Measurements from ENCODE around the gene MTMR10.
A peak's percentile ranks its signal among the peaks of the same experiment; 100 is the strongest.

The MTMR10 gene

GRCh38 chr15:30927148-30927761 lies 64.2 kb downstream of the MTMR10 start:
- Histone ChIP-seq H2AFZ (ENCODE audit: low read depth, low read length) (no peak overlapping the region), H3K18ac (ENCODE audit: low read depth in 1 of 2, low read length in 2 of 2) (no peak overlapping the region), H3K14ac (ENCODE audit: low read length in 2 of 2) (peak overlapping the region in 1 of 2 experiments; percentile 2), H3K4ac (ENCODE audit: low read depth in 1 of 2, low read length in 2 of 2) (no peak overlapping the region), H3K23ac (ENCODE audit: low read length in 2 of 2) (no peak overlapping the region), H3K4me2 (ENCODE audit: low read length, poor library complexity, severe bottlenecking) (no peak overlapping the region), H3K27ac (ENCODE audit: low read length, poor library complexity, severe bottlenecking) (no peak overlapping the region), H2BK120ac (ENCODE audit: low read depth, low read length) (no peak overlapping the region), H2AK5ac (ENCODE audit: low read length, severe bottlenecking) (no peak overlapping the region), H3K79me1 (replicated peaks; ENCODE audit: low read length, poor library complexity, severe bottlenecking) (peaks cover 5% of the 10 kb centered on the region), H3K4me1 (ENCODE audit: control insufficient read depth, insufficient read depth, low read depth, low read length) (peaks cover 35% of the 10 kb centered on the region), H2BK5ac (ENCODE audit: low read depth, low read length, poor library complexity, severe bottlenecking) (no peak overlapping the region), H3K36me3 (ENCODE audit: control insufficient read depth in 1 of 2, insufficient read depth in 2 of 2, low read depth in 1 of 2, low read length in 2 of 2) (peaks cover 51 to 85% of the 10 kb centered on the region in 2 experiments), H4K91ac (ENCODE audit: low read length) (no peak overlapping the region), H3K9ac (ENCODE audit: low read length) (no peak overlapping the region), H4K8ac (ENCODE audit: low read length) (no peak overlapping the region), H3K27me3 (ENCODE audit: control insufficient read depth in 1 of 2, insufficient read depth in 1 of 2, low read length in 2 of 2) (no peaks in the 10 kb centered on the region), H2BK12ac (ENCODE audit: low read length in 2 of 2) (no peak overlapping the region), H3K9me3 (ENCODE audit: control insufficient read depth, low read length) (no peaks in the 10 kb centered on the region), H2BK15ac (ENCODE audit: low read depth, poor library complexity, severe bottlenecking) (no peak overlapping the region), H3K4me3 (ENCODE audit: insufficient read depth in 1 of 2, low read depth in 1 of 2, low read length in 2 of 2) (no peak overlapping the region)
- WGBS: 96% methylated on average over 7 of the region's 7 CpGs
- no peak for DNase-seq

- 99% methylated on average over 6 of the region's 8 CpGs for WGBS
- Histone ChIP-seq H3K9ac (ENCODE audit: low read length) (no peak overlapping the region), H3K18ac (ENCODE audit: low read depth in 1 of 2, low read length in 2 of 2) (no peak overlapping the region), H3K14ac (ENCODE audit: low read length in 2 of 2) (no peak overlapping the region), H4K8ac (ENCODE audit: low read length) (no peak overlapping the region), H2BK120ac (ENCODE audit: low read depth, low read length) (no peak overlapping the region), H2AFZ (ENCODE audit: low read depth, low read length) (no peak overlapping the region), H2BK5ac (ENCODE audit: low read depth, low read length, poor library complexity, severe bottlenecking) (no peak overlapping the region), H3K9me3 (ENCODE audit: control insufficient read depth, low read length) (no peaks in the 10 kb centered on the region), H3K4me3 (ENCODE audit: insufficient read depth in 1 of 2, low read depth in 1 of 2, low read length in 2 of 2) (no peak overlapping the region), H3K4me2 (ENCODE audit: low read length, poor library complexity, severe bottlenecking) (no peak overlapping the region), H3K36me3 (ENCODE audit: control insufficient read depth in 1 of 2, insufficient read depth in 2 of 2, low read depth in 1 of 2, low read length in 2 of 2) (peaks cover 51 to 91% of the 10 kb centered on the region in 2 experiments), H2AK5ac (ENCODE audit: low read length, severe bottlenecking) (no peak overlapping the region), H3K23ac (ENCODE audit: low read length in 2 of 2) (no peak overlapping the region), H3K4me1 (ENCODE audit: control insufficient read depth, insufficient read depth, low read depth, low read length) (peaks cover 39% of the 10 kb centered on the region), H2BK15ac (ENCODE audit: low read depth, poor library complexity, severe bottlenecking) (no peak overlapping the region), H3K27ac (ENCODE audit: low read length, poor library complexity, severe bottlenecking) (no peak overlapping the region), H3K27me3 (ENCODE audit: control insufficient read depth in 1 of 2, insufficient read depth in 1 of 2, low read length in 2 of 2) (no peaks in the 10 kb centered on the region), H4K91ac (ENCODE audit: low read length) (no peak overlapping the region), H3K79me1 (replicated peaks; ENCODE audit: low read length, poor library complexity, severe bottlenecking) (peaks cover 5% of the 10 kb centered on the region), H2BK12ac (ENCODE audit: low read length in 2 of 2) (no peak overlapping the region), H3K4ac (ENCODE audit: low read depth in 1 of 2, low read length in 2 of 2) (no peak overlapping the region)
- DNase-seq: no peak
Observed at GRCh38 chr15:30926161-30926560, 65.3 kb downstream of the MTMR10 start.

GRCh38 chr15:30925686-30926085 lies 65.7 kb downstream of the MTMR10 start:
- no peak overlapping the region for H2BK120ac ChIP-seq (ENCODE audit: low read depth, low read length)
- H2AFZ ChIP-seq (ENCODE audit: low read depth, low read length): no peak overlapping the region
- no peak overlapping the region for H3K4ac ChIP-seq (ENCODE audit: low read depth in 1 of 2, low read length in 2 of 2)
- no peaks in the 10 kb centered on the region for H3K9me3 ChIP-seq (ENCODE audit: control insufficient read depth, low read length)
- no peak overlapping the region for H3K9ac ChIP-seq (ENCODE audit: low read length)
- H3K27me3 ChIP-seq (ENCODE audit: control insufficient read depth in 1 of 2, insufficient read depth in 1 of 2, low read length in 2 of 2): no peaks in the 10 kb centered on the region
- no peak overlapping the region for H3K23ac ChIP-seq (ENCODE audit: low read length in 2 of 2)
- H3K4me2 ChIP-seq (ENCODE audit: low read length, poor library complexity, severe bottlenecking): no peak overlapping the region
- no peak overlapping the region for H2BK15ac ChIP-seq (ENCODE audit: low read depth, poor library complexity, severe bottlenecking)
- peak overlapping the region; percentile 45 for H2AK5ac ChIP-seq (ENCODE audit: low read length, severe bottlenecking)
- H3K4me3 ChIP-seq (ENCODE audit: insufficient read depth in 1 of 2, low read depth in 1 of 2, low read length in 2 of 2): no peak overlapping the region
- peaks cover 54 to 91% of the 10 kb centered on the region in 2 experiments for H3K36me3 ChIP-seq (ENCODE audit: control insufficient read depth in 1 of 2, insufficient read depth in 2 of 2, low read depth in 1 of 2, low read length in 2 of 2)
- H3K79me1 ChIP-seq (replicated peaks; ENCODE audit: low read length, poor library complexity, severe bottlenecking): peaks cover 5% of the 10 kb centered on the region
- H3K4me1 ChIP-seq (ENCODE audit: control insufficient read depth, insufficient read depth, low read depth, low read length): peaks cover 43% of the 10 kb centered on the region
- H2BK5ac ChIP-seq (ENCODE audit: low read depth, low read length, poor library complexity, severe bottlenecking): no peak overlapping the region
- DNase-seq: no peak
- no peak overlapping the region for H3K18ac ChIP-seq (ENCODE audit: low read depth in 1 of 2, low read length in 2 of 2)
- no peak overlapping the region for H4K91ac ChIP-seq (ENCODE audit: low read length)
- H2BK12ac ChIP-seq (ENCODE audit: low read length in 2 of 2): no peak overlapping the region
- H3K14ac ChIP-seq (ENCODE audit: low read length in 2 of 2): no peak overlapping the region
- no peak overlapping the region for H3K27ac ChIP-seq (ENCODE audit: low read length, poor library complexity, severe bottlenecking)
- H4K8ac ChIP-seq (ENCODE audit: low read length): no peak overlapping the region
- WGBS: 98% methylated on average over 9 of the region's 9 CpGs

- DNase-seq: peak; percentile 61
Observed at GRCh38 chr15:30924353-30924752, 67.1 kb downstream of the MTMR10 start.

More at GRCh38 chr15:30924353-30924752, 67.1 kb downstream of the MTMR10 start:
- no peak overlapping the region for H3K18ac ChIP-seq (ENCODE audit: low read depth in 1 of 2, low read length in 2 of 2)
- no peaks in the 10 kb centered on the region for H3K27me3 ChIP-seq (ENCODE audit: control insufficient read depth in 1 of 2, insufficient read depth in 1 of 2, low read length in 2 of 2)
- no peak overlapping the region for H2AFZ ChIP-seq (ENCODE audit: low read depth, low read length)
- H3K9ac ChIP-seq (ENCODE audit: low read length): no peak overlapping the region
- H3K27ac ChIP-seq (ENCODE audit: low read length, poor library complexity, severe bottlenecking): peak overlapping the region; percentile 31
- peaks cover 47 to 95% of the 10 kb centered on the region in 2 experiments for H3K36me3 ChIP-seq (ENCODE audit: control insufficient read depth in 1 of 2, insufficient read depth in 2 of 2, low read depth in 1 of 2, low read length in 2 of 2)
- 66% methylated on average over 4 of the region's 5 CpGs for WGBS
- peak overlapping the region; percentile 49 for H2AK5ac ChIP-seq (ENCODE audit: low read length, severe bottlenecking)
- H3K14ac ChIP-seq (ENCODE audit: low read length in 2 of 2): no peak overlapping the region
- no peak overlapping the region for H3K4me2 ChIP-seq (ENCODE audit: low read length, poor library complexity, severe bottlenecking)
- no peaks in the 10 kb centered on the region for H3K9me3 ChIP-seq (ENCODE audit: control insufficient read depth, low read length)
- H2BK15ac ChIP-seq (ENCODE audit: low read depth, poor library complexity, severe bottlenecking): no peak overlapping the region
- H2BK120ac ChIP-seq (ENCODE audit: low read depth, low read length): no peak overlapping the region
- H2BK12ac ChIP-seq (ENCODE audit: low read length in 2 of 2): no peak overlapping the region
- no peak overlapping the region for H3K23ac ChIP-seq (ENCODE audit: low read length in 2 of 2)
- no peak overlapping the region for H2BK5ac ChIP-seq (ENCODE audit: low read depth, low read length, poor library complexity, severe bottlenecking)
- H4K8ac ChIP-seq (ENCODE audit: low read length): no peak overlapping the region
- no peak overlapping the region for H4K91ac ChIP-seq (ENCODE audit: low read length)
- H3K4me3 ChIP-seq (ENCODE audit: insufficient read depth in 1 of 2, low read depth in 1 of 2, low read length in 2 of 2): no peak overlapping the region
- H3K4me1 ChIP-seq (ENCODE audit: control insufficient read depth, insufficient read depth, low read depth, low read length): peaks cover 41% of the 10 kb centered on the region
- peaks cover 3% of the 10 kb centered on the region for H3K79me1 ChIP-seq (replicated peaks; ENCODE audit: low read length, poor library complexity, severe bottlenecking)
- no peak overlapping the region for H3K4ac ChIP-seq (ENCODE audit: low read depth in 1 of 2, low read length in 2 of 2)
